Calu3 (cell line): ENCODE data around the gene PSMC3. TPM values are rescaled to one million over a fixed set of nuclear protein-coding genes. Genes with fewer than 3 reads are reported as not detected.

Experiments used
- BruUV-seq: library from RNA; stranded (reverse); fragments of 400-500 nt; replicated peaks from 2 replicates; lab custom pipeline; 2021; lab: Mats Ljungman, UMichigan
- CTCF ChIA-PET: fragments of 300-600 bp; sonication (Branson Sonifier 250); formaldehyde crosslinking; loops from one replicate; lab custom pipeline; 2022; ENCODE audit warnings: antibody characterized with exemption; lab: Charles Lee
- DNase-seq: peaks from one replicate; pipeline ENCODE4 v3.0.0; 2022
- H3K27ac Mint-ChIP-seq: one replicate; pipeline ENCODE4 v1.8.0; 2022; ENCODE audit warnings: mixed read lengths; ENCODE audit not compliant: unreplicated experiment
- H3K27me3 Mint-ChIP-seq: one replicate; pipeline ENCODE4 v1.8.0; 2022; ENCODE audit warnings: mixed read lengths; ENCODE audit not compliant: unreplicated experiment
- H3K36me3 Mint-ChIP-seq: one replicate; pipeline ENCODE4 v1.8.0; 2022; ENCODE audit warnings: mild to moderate bottlenecking, moderate library complexity, mixed read lengths; ENCODE audit not compliant: insufficient read depth, unreplicated experiment
- H3K4me1 Mint-ChIP-seq: one replicate; pipeline ENCODE4 v1.8.0; 2022; ENCODE audit warnings: mild to moderate bottlenecking, low read depth, mixed read lengths; ENCODE audit not compliant: unreplicated experiment
- H3K4me3 Mint-ChIP-seq: one replicate; pipeline ENCODE4 v1.8.0; 2022; ENCODE audit warnings: mild to moderate bottlenecking, low read depth, moderate library complexity, mixed read lengths; ENCODE audit not compliant: unreplicated experiment
- H3K9me3 Mint-ChIP-seq: one replicate; pipeline ENCODE4 v1.8.0; 2022; ENCODE audit warnings: low read depth, mixed read lengths; ENCODE audit not compliant: unreplicated experiment
- CTCF ChIP-seq: fragments of 200-600 bp; IDR thresholded peaks from one replicate; pipeline ENCODE4 v1.8.0; 2022; ENCODE audit warnings: antibody characterized with exemption; ENCODE audit not compliant: unreplicated experiment
- intact Hi-C: fragments of 100-400 bp; cut with micrococcal nuclease; formaldehyde crosslinking; loops from one replicate; pipeline ENCODE4 v1.10.0; 2022; ENCODE audit not compliant: unreplicated experiment
- total RNA-seq: library from RNA; stranded (reverse); gene quantifications from 2 replicates; pipeline ENCODE4 v1.2.3, GENCODE V29; 2022

PSMC3 gene
- total RNA-seq, 1 experiment from 2014 or later: 173 TPM

- H3K4me3 Mint-ChIP-seq: peak overlapping the region; percentile 44
- no peaks in the 10 kb centered on the region for H3K36me3 Mint-ChIP-seq
- intact Hi-C loops: no loop called here
- BruUV-seq: no TSS peak
- no peak for TF ChIP-seq CTCF
- no peaks in the 10 kb centered on the region for H3K9me3 Mint-ChIP-seq
- peaks cover 13% of the 10 kb centered on the region for H3K27me3 Mint-ChIP-seq
- DNase-seq: no peak
- CTCF ChIA-PET: interaction anchor here (0.6 kb wide), 1 partner anchor 81 kb away, joined by 4 read pairs; no protein-coding TSS in a partner anchor
- no peaks in the 10 kb centered on the region for H3K4me1 Mint-ChIP-seq
- H3K27ac Mint-ChIP-seq: no peak overlapping the region
Measured at GRCh38 chr11:47399860-47400767, 26.1 kb downstream of the PSMC3 start.

GRCh38 chr11:47398551-47398950 is 27.7 kb downstream of the PSMC3 start:
- CTCF ChIA-PET: no interaction called here
- H3K36me3 Mint-ChIP-seq: no peaks in the 10 kb centered on the region

GRCh38 chr11:47398011-47398410 is 28.2 kb downstream of the PSMC3 start:
- intact Hi-C loops: no loop called here
- Mint-ChIP-seq H3K9me3 (no peaks in the 10 kb centered on the region), H3K4me1 (no peaks in the 10 kb centered on the region), H3K36me3 (no peaks in the 10 kb centered on the region), H3K27me3 (peaks cover 13% of the 10 kb centered on the region), H3K27ac (no peak overlapping the region), H3K4me3 (no peak overlapping the region)
- CTCF ChIA-PET: no interaction called here
- TF ChIP-seq CTCF: no peak
- no TSS peak for BruUV-seq
- DNase-seq: no peak

More at GRCh38 chr11:47398551-47398950, 27.7 kb downstream of the PSMC3 start:
- Mint-ChIP-seq H3K27ac (no peak overlapping the region), H3K4me3 (no peak overlapping the region), H3K4me1 (no peaks in the 10 kb centered on the region), H3K27me3 (peaks cover 13% of the 10 kb centered on the region), H3K9me3 (no peaks in the 10 kb centered on the region)
- intact Hi-C loops: no loop called here
- no peak for DNase-seq
- TF ChIP-seq CTCF: no peak
- no TSS peak for BruUV-seq

- no peaks in the 10 kb centered on the region for H3K9me3 Mint-ChIP-seq
- CTCF ChIA-PET: no interaction called here
- TF ChIP-seq CTCF: no peak
- no peak overlapping the region for H3K27ac Mint-ChIP-seq
- no peak overlapping the region for H3K4me3 Mint-ChIP-seq
- no peaks in the 10 kb centered on the region for H3K4me1 Mint-ChIP-seq
- no peaks in the 10 kb centered on the region for H3K36me3 Mint-ChIP-seq
- no peak for DNase-seq
- no TSS peak for BruUV-seq
- peaks cover 12% of the 10 kb centered on the region for H3K27me3 Mint-ChIP-seq
- intact Hi-C loops: no loop called here
Measured at GRCh38 chr11:47396049-47396320, 30.3 kb downstream of the PSMC3 start.
